Astrocyte of the cerebellum (primary cell): ENCODE results near the gene KBTBD13.

Experiments used
- DNase-seq: peaks from one replicate; pipeline ENCODE4 v3.0.0-alpha.2; 2011; ENCODE audit warnings: low read depth
- H3K4me3 ChIP-seq: 2 replicates; pipeline ENCODE4 v1.5.1; 2011; ENCODE audit warnings: mild to moderate bottlenecking, low read depth, low read length, moderate library complexity
- in situ Hi-C: cut with HindIII; loops from 2 replicates; pipeline ENCODE4 v1.10.0; 2017; ENCODE audit warnings: low sequenced_read_pairs
- TF ChIP-seq, protein P1 (sequence below): IDR thresholded peaks from 2 replicates; pipeline ENCODE4 v1.5.1; 2012; ENCODE audit warnings: low read length, low read depth, moderate library complexity, mild to moderate bottlenecking; ENCODE audit errors: missing control alignments

KBTBD13 gene

DNA sequence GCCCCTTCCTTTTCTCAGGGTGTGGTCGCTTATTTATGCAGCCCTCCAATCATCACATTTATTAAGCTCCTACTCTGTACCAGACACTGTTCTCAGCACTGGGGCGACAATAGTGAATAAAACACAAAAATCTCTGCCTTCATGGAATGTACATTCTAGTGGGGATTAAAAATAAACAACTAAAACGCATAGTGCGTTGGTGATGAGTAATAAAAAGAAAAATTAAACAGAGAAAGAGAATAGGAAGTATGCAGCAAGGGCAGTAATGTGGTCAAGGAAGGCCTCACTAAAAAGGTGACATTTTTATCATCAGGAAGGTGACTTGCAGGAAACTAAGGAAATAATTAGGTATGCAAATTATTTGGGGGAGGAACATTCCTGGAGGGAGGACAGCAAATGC, 26.3 kb upstream of the KBTBD13 start:
- H3K4me3 ChIP-seq: no peak overlapping the region
- in situ Hi-C loops: no loop called here
- no peak for DNase-seq
- TF ChIP-seq, protein P1, sequence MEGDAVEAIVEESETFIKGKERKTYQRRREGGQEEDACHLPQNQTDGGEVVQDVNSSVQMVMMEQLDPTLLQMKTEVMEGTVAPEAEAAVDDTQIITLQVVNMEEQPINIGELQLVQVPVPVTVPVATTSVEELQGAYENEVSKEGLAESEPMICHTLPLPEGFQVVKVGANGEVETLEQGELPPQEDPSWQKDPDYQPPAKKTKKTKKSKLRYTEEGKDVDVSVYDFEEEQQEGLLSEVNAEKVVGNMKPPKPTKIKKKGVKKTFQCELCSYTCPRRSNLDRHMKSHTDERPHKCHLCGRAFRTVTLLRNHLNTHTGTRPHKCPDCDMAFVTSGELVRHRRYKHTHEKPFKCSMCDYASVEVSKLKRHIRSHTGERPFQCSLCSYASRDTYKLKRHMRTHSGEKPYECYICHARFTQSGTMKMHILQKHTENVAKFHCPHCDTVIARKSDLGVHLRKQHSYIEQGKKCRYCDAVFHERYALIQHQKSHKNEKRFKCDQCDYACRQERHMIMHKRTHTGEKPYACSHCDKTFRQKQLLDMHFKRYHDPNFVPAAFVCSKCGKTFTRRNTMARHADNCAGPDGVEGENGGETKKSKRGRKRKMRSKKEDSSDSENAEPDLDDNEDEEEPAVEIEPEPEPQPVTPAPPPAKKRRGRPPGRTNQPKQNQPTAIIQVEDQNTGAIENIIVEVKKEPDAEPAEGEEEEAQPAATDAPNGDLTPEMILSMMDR: no peak

DNA sequence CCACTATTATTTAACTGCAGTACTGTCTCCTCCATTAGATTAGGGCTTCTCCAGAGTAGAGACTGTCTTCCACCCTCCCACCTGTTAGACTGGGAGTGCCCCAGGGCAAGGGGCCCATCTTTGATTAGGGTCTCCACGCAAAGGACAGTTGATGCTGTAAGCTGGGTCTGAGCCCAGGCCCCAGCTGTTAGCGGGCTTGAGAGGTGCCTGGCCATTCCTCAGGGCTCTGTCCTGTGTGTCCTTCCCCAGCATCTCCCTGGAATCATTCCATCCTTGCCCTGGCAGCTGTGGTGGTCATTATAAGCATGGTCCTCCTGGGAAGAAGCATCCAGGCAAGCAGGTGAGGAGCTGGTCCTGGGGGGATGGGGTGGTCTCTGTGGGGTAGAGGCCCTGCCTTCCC, 25.3 kb upstream of the KBTBD13 start:
- TF ChIP-seq, protein P1: no peak
- in situ Hi-C loops: no loop called here

DNA sequence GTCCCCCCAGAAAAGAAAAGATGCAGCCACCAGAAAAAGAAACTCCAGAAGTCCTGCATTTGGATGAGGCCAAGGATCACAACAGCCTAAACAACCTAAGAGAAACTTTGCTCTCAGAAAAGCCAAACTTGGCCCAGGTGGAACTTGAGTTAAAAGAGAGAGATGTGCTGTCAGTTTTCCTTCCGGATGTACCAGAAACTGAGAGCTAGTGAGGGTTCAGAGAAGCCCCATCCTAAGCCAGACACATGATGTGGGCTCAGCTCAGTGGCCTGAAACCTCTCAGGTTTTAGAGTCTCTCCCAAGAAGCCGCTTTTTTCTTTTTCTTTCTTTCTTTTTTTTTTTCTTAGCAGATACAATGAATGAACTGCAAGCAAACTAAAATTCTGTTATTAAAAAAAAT, 23.6 kb upstream of the KBTBD13 start:
- TF ChIP-seq, protein P1: no peak
- in situ Hi-C loops: no loop called here
- no peak overlapping the region for H3K4me3 ChIP-seq
- DNase-seq: no peak

More for the DNA sequence above, 25.3 kb upstream of the KBTBD13 start:
- no peak for DNase-seq
- H3K4me3 ChIP-seq: no peak overlapping the region

DNA sequence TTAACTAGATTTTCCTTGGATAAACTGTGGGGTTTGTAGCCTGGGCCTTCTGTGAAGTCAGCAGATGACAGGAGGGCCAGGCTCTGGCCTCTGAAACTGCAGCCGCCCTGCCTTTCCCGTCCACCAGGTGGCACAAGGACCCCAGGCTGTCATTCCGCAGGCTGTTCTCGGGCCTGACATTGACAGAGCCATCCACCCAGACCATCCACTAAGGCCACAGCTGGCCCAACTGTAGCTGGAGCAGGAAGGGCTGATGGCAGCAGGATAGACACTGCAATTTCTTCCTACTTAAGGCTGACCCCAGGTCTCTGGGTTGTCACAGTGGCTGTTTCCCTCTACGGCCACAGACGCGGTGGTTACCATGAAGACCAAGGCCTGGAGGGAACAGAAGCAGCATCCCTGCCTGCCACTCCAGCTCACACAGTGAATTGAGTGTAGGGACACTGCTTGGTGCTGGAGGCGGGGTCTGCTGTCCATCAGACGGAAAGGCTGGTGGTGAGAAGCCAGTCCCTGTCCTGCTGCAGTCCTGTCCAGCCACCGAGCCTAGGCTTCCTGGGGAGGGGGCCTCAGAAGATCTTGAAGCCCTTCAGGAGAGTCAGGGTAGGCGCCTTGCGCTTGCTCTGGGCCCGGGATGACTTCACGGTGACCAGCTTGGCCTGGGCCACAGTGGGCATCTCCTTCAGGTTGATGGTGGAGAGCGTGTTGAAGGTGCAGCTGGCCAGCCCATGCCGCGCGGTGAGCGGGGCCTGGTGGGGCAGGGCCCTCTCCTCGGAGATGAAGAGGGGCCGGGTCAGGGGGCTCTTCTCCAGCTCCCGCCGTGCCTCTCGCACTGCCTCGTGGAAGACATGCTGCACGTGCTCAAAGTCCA, 22.0 kb upstream of the KBTBD13 start:
- in situ Hi-C loops: no loop called here
- TF ChIP-seq, protein P1: peak; percentile 96
- DNase-seq: no peak
- H3K4me3 ChIP-seq: no peak overlapping the region

DNA sequence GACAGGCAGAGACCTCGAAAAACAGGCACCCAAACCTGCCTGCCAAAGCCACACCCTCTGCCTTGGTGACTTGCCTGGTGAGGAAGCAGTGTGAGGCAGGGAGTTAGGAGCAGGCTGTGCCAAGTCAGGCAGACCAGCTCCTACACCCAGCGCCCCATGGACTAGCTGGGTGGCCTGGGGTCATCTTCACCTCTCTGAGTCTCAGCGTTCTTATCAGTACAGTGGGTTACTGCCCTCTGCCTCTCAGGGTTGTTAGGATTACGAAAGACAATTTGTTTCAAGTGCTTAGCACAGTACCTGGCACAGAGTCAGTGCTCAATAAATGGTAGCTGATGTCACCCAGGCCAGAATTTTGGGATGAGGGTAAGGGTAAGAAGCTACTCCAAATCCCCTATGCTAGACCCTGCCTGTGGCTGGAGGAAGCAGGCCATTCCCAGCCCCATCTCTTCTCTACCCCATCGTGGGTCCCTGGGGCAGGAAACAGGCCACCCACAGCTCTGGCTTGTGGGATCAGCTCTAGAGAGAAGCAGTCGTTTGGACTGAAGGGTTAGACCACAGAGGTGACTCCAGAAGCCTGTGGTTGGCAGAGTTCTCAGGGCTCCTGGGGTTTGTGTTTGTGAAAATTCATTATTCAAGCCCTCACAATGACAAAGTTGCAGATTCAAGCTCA, 21.2 kb upstream of the KBTBD13 start:
- TF ChIP-seq, protein P1: no peak
- no peak overlapping the region for H3K4me3 ChIP-seq
- in situ Hi-C loops: no loop called here
- peak; percentile 71 for DNase-seq

DNA sequence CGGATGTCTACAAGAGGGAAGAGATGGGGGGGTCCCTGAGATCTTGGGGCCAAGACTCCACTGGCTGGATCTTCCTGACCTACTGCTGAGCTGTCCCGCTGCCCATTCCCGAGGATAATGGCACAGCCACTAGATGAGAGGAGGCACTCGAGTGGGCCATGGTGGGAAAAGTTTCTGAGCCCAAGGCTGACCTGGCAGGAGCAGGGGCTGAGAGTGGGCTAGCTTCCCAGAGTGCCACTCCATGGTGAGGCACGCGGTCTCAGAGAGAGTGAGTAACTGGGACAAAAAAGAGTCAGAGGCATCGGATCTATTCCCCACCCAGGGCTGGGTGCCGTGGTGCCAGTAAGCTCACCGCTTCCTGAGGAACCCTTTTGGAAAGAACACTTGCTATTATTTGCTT, 20.4 kb upstream of the KBTBD13 start:
- DNase-seq: no peak
- TF ChIP-seq, protein P1: no peak
- in situ Hi-C loops: no loop called here
- no peak overlapping the region for H3K4me3 ChIP-seq
